Activated CD8-positive, alpha-beta T cell treated with anti-CD3 and anti-CD28 coated beads, Interleukin-2, amount 10 ng/mL, durations not matched to agents 7 days and 5 days (primary cell): ENCODE data around the gene CBLB. TPM values are rescaled to one million over a fixed set of nuclear protein-coding genes. Genes with fewer than 3 reads are reported as not detected.
"Not testable (repeated sequence)": the region's sequence is repeated elsewhere in the genome, so short reads cannot be mapped to it uniquely, and the experiment has no call there.

Experiments used
- ATAC-seq: fragments of 150-1000 bp; cut with Tn5 transposase; one replicate; pipeline ENCODE4 v1.10.0; 2021; ENCODE audit warnings: moderate library complexity
- CTCF ChIA-PET: fragments of 350-600 bp; sonication (Branson Sonifier 250); formaldehyde crosslinking; loops from one replicate; lab custom pipeline; 2021; ENCODE audit warnings: antibody characterized with exemption; lab: Charles Lee
- POLR2A ChIA-PET: fragments of 350-600 bp; sonication (Branson Sonifier 250); formaldehyde crosslinking; loops from one replicate; lab custom pipeline; 2021; ENCODE audit warnings: antibody characterized with exemption; lab: Charles Lee
- DNase-seq: peaks from one replicate; pipeline ENCODE4 v3.0.0-alpha.2; 2020
- H3K27ac Mint-ChIP-seq: one replicate; pipeline ENCODE4 v1.8.0; 2021; ENCODE audit warnings: mild to moderate bottlenecking, mixed read lengths
- H3K27me3 Mint-ChIP-seq: one replicate; pipeline ENCODE4 v1.8.0; 2021; ENCODE audit warnings: low read depth, mixed read lengths
- H3K36me3 Mint-ChIP-seq: one replicate; pipeline ENCODE4 v1.8.0; 2021; ENCODE audit warnings: low read depth, mixed read lengths
- H3K4me1 Mint-ChIP-seq: one replicate; pipeline ENCODE4 v1.8.0; 2021; ENCODE audit warnings: low read depth, mixed read lengths
- H3K4me3 Mint-ChIP-seq: one replicate; pipeline ENCODE4 v1.8.0; 2021; ENCODE audit warnings: mild to moderate bottlenecking, mixed read lengths
- H3K9me3 Mint-ChIP-seq: one replicate; pipeline ENCODE4 v1.8.0; 2022; ENCODE audit warnings: mixed read lengths; ENCODE audit not compliant: insufficient read depth
- total RNA-seq, 2 experiments: library from RNA; stranded (reverse); gene quantifications; one replicate each; pipeline ENCODE4 v1.2.3, GENCODE V29; 2021

CBLB gene
- total RNA-seq, 2 experiments from 2014 or later = 117 to 122 TPM

- Mint-ChIP-seq H3K4me1 (peaks cover 43% of the 10 kb centered on the region), H3K27ac (peak overlapping the region; percentile 63), H3K36me3 (peaks cover 77% of the 10 kb centered on the region), H3K9me3 (peaks cover 41% of the 10 kb centered on the region)
- CTCF ChIA-PET, ATAC-seq, H3K27me3 Mint-ChIP-seq, H3K4me3 Mint-ChIP-seq, DNase-seq: not testable (repeated sequence)
- POLR2A ChIA-PET = interaction anchor here (0.6 to 0.7 kb wide), 2 partner anchors 69 to 108 kb away, joined by 3 to 6 read pairs; no protein-coding TSS in a partner anchor
Measured at GRCh38 chr3:105727036-105727435, 141.8 kb downstream of the CBLB start.

GRCh38 chr3:105722943-105723556 lies 145.8 kb downstream of the CBLB start:
- Mint-ChIP-seq H3K27me3 (no peaks in the 10 kb centered on the region), H3K9me3 (peaks cover 40% of the 10 kb centered on the region), H3K27ac (peak overlapping the region; percentile 78), H3K36me3 (peaks cover 81% of the 10 kb centered on the region), H3K4me3 (peak overlapping the region; percentile 40), H3K4me1 (peaks cover 31% of the 10 kb centered on the region)
- CTCF ChIA-PET = no interaction called here
- ATAC-seq = peak; percentile 94
- no peak for DNase-seq
- POLR2A ChIA-PET = interaction anchor here (0.6 kb wide), 1 partner anchor 355 kb away, joined by 4 read pairs; no protein-coding TSS in a partner anchor

- Mint-ChIP-seq H3K9me3 (peaks cover 21% of the 10 kb centered on the region), H3K27ac (no peak overlapping the region), H3K36me3 (peaks cover 74% of the 10 kb centered on the region), H3K4me3 (no peak overlapping the region), H3K27me3 (no peaks in the 10 kb centered on the region), H3K4me1 (peaks cover 28% of the 10 kb centered on the region)
- ChIA-PET CTCF (no interaction called here), POLR2A (no interaction called here)
- DNase-seq (no peak), ATAC-seq (no peak)
Measured at GRCh38 chr3:105719791-105720190, 149.0 kb downstream of the CBLB start.

- H3K4me1 Mint-ChIP-seq = peaks cover 8% of the 10 kb centered on the region
- H3K27me3 Mint-ChIP-seq = no peaks in the 10 kb centered on the region
- H3K27ac Mint-ChIP-seq = no peak overlapping the region
- ATAC-seq = no peak
- H3K4me3 Mint-ChIP-seq = no peak overlapping the region
- DNase-seq = no peak
- H3K36me3 Mint-ChIP-seq = peaks cover 71% of the 10 kb centered on the region
- CTCF ChIA-PET = no interaction called here
- POLR2A ChIA-PET = no interaction called here
- H3K9me3 Mint-ChIP-seq = peaks cover 5% of the 10 kb centered on the region
Measured at GRCh38 chr3:105715372-105715771, 153.4 kb downstream of the CBLB start.

GRCh38 chr3:105714453-105714852 lies 154.4 kb downstream of the CBLB start:
- POLR2A ChIA-PET = no interaction called here
- H3K27ac Mint-ChIP-seq = no peak overlapping the region
- H3K9me3 Mint-ChIP-seq = peaks cover 10% of the 10 kb centered on the region
- DNase-seq (no peak), ATAC-seq (no peak)
- H3K36me3 Mint-ChIP-seq = peaks cover 71% of the 10 kb centered on the region
- H3K4me3 Mint-ChIP-seq = no peak overlapping the region
- CTCF ChIA-PET = no interaction called here
- peaks cover 12% of the 10 kb centered on the region for H3K4me1 Mint-ChIP-seq
- no peaks in the 10 kb centered on the region for H3K27me3 Mint-ChIP-seq

GRCh38 chr3:105708980-105709379 lies 159.8 kb downstream of the CBLB start:
- H3K4me3 Mint-ChIP-seq = no peak overlapping the region
- DNase-seq (no peak), ATAC-seq (no peak)
- POLR2A ChIA-PET = no interaction called here
- peaks cover 62% of the 10 kb centered on the region for H3K36me3 Mint-ChIP-seq
- H3K27ac Mint-ChIP-seq = no peak overlapping the region
- H3K4me1 Mint-ChIP-seq = peaks cover 7% of the 10 kb centered on the region
- H3K9me3 Mint-ChIP-seq = peaks cover 10% of the 10 kb centered on the region
- CTCF ChIA-PET = interaction anchor here (1.5 kb wide), 1 partner anchor 190 kb away, joined by 3 read pairs; no protein-coding TSS in a partner anchor
- H3K27me3 Mint-ChIP-seq = no peaks in the 10 kb centered on the region

- no peak overlapping the region for H3K4me3 Mint-ChIP-seq
- no peaks in the 10 kb centered on the region for H3K27me3 Mint-ChIP-seq
- H3K27ac Mint-ChIP-seq = no peak overlapping the region
- H3K4me1 Mint-ChIP-seq = peaks cover 11% of the 10 kb centered on the region
- peaks cover 10% of the 10 kb centered on the region for H3K9me3 Mint-ChIP-seq
- ATAC-seq = no peak
- peaks cover 66% of the 10 kb centered on the region for H3K36me3 Mint-ChIP-seq
- no peak for DNase-seq
- CTCF ChIA-PET = interaction anchor here (2.3 kb wide), 1 partner anchor 19 kb away, joined by 6 read pairs; no protein-coding TSS in a partner anchor
- POLR2A ChIA-PET = no interaction called here
Measured at GRCh38 chr3:105707009-105707408, 161.8 kb downstream of the CBLB start.

- ChIA-PET POLR2A (no interaction called here), CTCF (interaction anchor here (0.6 kb wide), 1 partner anchor 178 kb away, joined by 4 read pairs; no protein-coding TSS in a partner anchor)
- Mint-ChIP-seq H3K27ac (no peak overlapping the region), H3K9me3 (peaks cover 3% of the 10 kb centered on the region), H3K4me1 (peaks cover 17% of the 10 kb centered on the region), H3K4me3 (no peak overlapping the region), H3K27me3 (no peaks in the 10 kb centered on the region), H3K36me3 (peaks cover 69% of the 10 kb centered on the region)
- DNase-seq (no peak), ATAC-seq (no peak)
Measured at GRCh38 chr3:105704726-105705410, 163.9 kb downstream of the CBLB start.

GRCh38 chr3:105700575-105700974 lies 168.2 kb downstream of the CBLB start:
- Mint-ChIP-seq H3K36me3 (peaks cover 72% of the 10 kb centered on the region), H3K27ac (peak overlapping the region; percentile 63), H3K9me3 (no peaks in the 10 kb centered on the region), H3K4me1 (peaks cover 23% of the 10 kb centered on the region), H3K4me3 (no peak overlapping the region), H3K27me3 (no peaks in the 10 kb centered on the region)
- CTCF ChIA-PET = interaction anchor here (1.1 to 1.4 kb wide), 2 partner anchors 64 to 909 kb away, joined by 3 to 4 read pairs; no protein-coding TSS in a partner anchor
- POLR2A ChIA-PET = no interaction called here
- ATAC-seq (peak; percentile 58), DNase-seq (no peak)

GRCh38 chr3:105691633-105692032 lies 177.2 kb downstream of the CBLB start:
- ChIA-PET CTCF (interaction anchor here (0.9 to 1.6 kb wide), 2 partner anchors 165 to 918 kb away, joined by 3 to 4 read pairs; no protein-coding TSS in a partner anchor), POLR2A (no interaction called here)
- no peaks in the 10 kb centered on the region for H3K27me3 Mint-ChIP-seq
- DNase-seq (no peak), ATAC-seq (no peak)
- H3K27ac Mint-ChIP-seq = peak overlapping the region; percentile 3
- no peaks in the 10 kb centered on the region for H3K9me3 Mint-ChIP-seq
- peaks cover 62% of the 10 kb centered on the region for H3K36me3 Mint-ChIP-seq
- peaks cover 28% of the 10 kb centered on the region for H3K4me1 Mint-ChIP-seq
- H3K4me3 Mint-ChIP-seq = no peak overlapping the region

GRCh38 chr3:105691053-105691452 lies 177.8 kb downstream of the CBLB start:
- no peak for DNase-seq
- ChIA-PET POLR2A (no interaction called here), CTCF (interaction anchor here (0.9 to 1.6 kb wide), 2 partner anchors 165 to 919 kb away, joined by 3 to 4 read pairs; no protein-coding TSS in a partner anchor)
- no peak overlapping the region for H3K4me3 Mint-ChIP-seq
- H3K27ac Mint-ChIP-seq = no peak overlapping the region
- peaks cover 34% of the 10 kb centered on the region for H3K4me1 Mint-ChIP-seq
- no peak for ATAC-seq
- no peaks in the 10 kb centered on the region for H3K9me3 Mint-ChIP-seq
- H3K36me3 Mint-ChIP-seq = peaks cover 61% of the 10 kb centered on the region
- H3K27me3 Mint-ChIP-seq = no peaks in the 10 kb centered on the region

- Mint-ChIP-seq H3K9me3 (no peaks in the 10 kb centered on the region), H3K36me3 (peaks cover 69% of the 10 kb centered on the region), H3K4me1 (peaks cover 38% of the 10 kb centered on the region), H3K27me3 (no peaks in the 10 kb centered on the region), H3K4me3 (no peak overlapping the region), H3K27ac (peak overlapping the region; percentile 40)
- ATAC-seq (no peak), DNase-seq (no peak)
- ChIA-PET CTCF (interaction anchor here (0.8 to 2.2 kb wide), 5 partner anchors 9 to 921 kb away, joined by 3 to 11 read pairs (median 6); partner anchors contain the start of gene CBLB), POLR2A (no interaction called here)
Measured at GRCh38 chr3:105688821-105689220, 180.0 kb downstream of the CBLB start.
